IMR-90 (cell line): ENCODE data around the gene PMM2.

ENCODE experiments used
- CHD1 ChIP-seq: IDR thresholded peaks from 2 replicates; pipeline ENCODE4 v1.6.1; 2012; ENCODE audit warnings: low read depth, low read length, improper control_type of control experiment
- CTCF ChIP-seq: conservative IDR thresholded peaks from 2 replicates; pipeline ENCODE4 v1.5.1; 2012; ENCODE audit warnings: mild to moderate bottlenecking, low read depth, low read length, improper control_type of control experiment
- ELK1 ChIP-seq: fragments of 150-350 bp; IDR thresholded peaks from 2 replicates; pipeline ENCODE4 v1.6.1; 2016; ENCODE audit warnings: low read depth, mild to moderate bottlenecking, low read length, moderate library complexity, borderline replicate concordance
- MAFK ChIP-seq: IDR thresholded peaks from 2 replicates; pipeline ENCODE4 v1.6.1; 2012; ENCODE audit warnings: low read depth, low read length, improper control_type of control experiment
- NFE2L2 ChIP-seq: fragments of 150-350 bp; IDR thresholded peaks from 2 replicates; pipeline ENCODE4 v1.6.1; 2016; ENCODE audit warnings: low read depth, mild to moderate bottlenecking, low read length
- POLR2A ChIP-seq: IDR thresholded peaks from 2 replicates; pipeline ENCODE4 v1.6.1; 2012; ENCODE audit warnings: mild to moderate bottlenecking, low read depth, low read length
- RAD21 ChIP-seq: IDR thresholded peaks from 2 replicates; pipeline ENCODE4 v1.6.1; 2012; ENCODE audit warnings: low read length, improper control_type of control experiment

GRCh38 chr16:8866118-8866883, 68.7 kb downstream of the PMM2 start:
- no peak for TF ChIP-seq CTCF
- TF ChIP-seq ELK1: no peak
- TF ChIP-seq NFE2L2: no peak
- TF ChIP-seq POLR2A: no peak
- TF ChIP-seq MAFK: no peak
- no peak for TF ChIP-seq CHD1
- TF ChIP-seq RAD21: no peak
